WI38 (cell line): ENCODE measurements around the gene GRM3.

Experiments
- H3K4me3 ChIP-seq: 2 replicates; pipeline ENCODE4 v1.5.1; 2011; ENCODE audit warnings: low read depth, mild to moderate bottlenecking, control low read depth, low read length
- TF ChIP-seq, protein P1 (sequence below): IDR thresholded peaks from 2 replicates; pipeline ENCODE4 v1.5.1; 2012; ENCODE audit warnings: low read depth, mild to moderate bottlenecking, control low read depth, low read length

The GRM3 gene

DNA sequence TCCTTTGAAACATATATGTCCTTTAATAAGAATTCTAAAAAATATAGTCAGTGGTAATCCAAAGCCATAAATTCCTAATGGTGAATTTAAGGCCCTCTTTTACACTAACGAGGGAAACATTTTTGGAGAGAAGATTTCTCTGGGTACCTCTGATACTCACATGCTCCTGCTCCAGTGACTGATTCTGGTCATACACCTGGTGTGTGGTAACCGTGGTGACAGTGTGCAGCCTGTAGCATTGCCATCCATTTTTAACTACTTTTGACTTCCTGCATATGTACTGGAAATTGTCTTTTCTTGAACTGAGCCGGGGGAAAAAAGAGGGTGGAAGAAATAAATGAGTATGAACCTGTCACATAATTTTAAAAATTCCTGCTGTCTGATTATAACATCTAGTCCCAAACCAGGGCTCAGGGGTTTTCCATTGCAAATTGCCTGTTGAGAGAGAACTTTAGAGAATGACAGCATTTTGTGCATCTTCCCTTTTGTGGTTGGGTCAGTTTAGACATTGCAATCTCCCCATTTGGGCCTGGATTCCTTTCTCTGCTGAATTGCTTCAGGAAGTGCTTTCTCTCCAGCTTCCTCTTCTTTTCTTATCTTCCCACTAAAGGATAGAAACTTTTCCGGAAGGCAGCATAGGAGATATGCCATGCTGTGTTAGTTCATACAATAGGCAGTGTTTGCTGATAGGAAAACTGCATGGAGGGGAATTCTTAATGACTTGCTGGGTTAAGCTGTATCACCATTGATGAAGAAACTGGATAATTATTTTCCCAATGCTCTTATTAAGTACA lies 125.5 kb downstream of the GRM3 start:
- no peak overlapping the region for H3K4me3 ChIP-seq
- TF ChIP-seq, protein P1, sequence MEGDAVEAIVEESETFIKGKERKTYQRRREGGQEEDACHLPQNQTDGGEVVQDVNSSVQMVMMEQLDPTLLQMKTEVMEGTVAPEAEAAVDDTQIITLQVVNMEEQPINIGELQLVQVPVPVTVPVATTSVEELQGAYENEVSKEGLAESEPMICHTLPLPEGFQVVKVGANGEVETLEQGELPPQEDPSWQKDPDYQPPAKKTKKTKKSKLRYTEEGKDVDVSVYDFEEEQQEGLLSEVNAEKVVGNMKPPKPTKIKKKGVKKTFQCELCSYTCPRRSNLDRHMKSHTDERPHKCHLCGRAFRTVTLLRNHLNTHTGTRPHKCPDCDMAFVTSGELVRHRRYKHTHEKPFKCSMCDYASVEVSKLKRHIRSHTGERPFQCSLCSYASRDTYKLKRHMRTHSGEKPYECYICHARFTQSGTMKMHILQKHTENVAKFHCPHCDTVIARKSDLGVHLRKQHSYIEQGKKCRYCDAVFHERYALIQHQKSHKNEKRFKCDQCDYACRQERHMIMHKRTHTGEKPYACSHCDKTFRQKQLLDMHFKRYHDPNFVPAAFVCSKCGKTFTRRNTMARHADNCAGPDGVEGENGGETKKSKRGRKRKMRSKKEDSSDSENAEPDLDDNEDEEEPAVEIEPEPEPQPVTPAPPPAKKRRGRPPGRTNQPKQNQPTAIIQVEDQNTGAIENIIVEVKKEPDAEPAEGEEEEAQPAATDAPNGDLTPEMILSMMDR, result no peak

DNA sequence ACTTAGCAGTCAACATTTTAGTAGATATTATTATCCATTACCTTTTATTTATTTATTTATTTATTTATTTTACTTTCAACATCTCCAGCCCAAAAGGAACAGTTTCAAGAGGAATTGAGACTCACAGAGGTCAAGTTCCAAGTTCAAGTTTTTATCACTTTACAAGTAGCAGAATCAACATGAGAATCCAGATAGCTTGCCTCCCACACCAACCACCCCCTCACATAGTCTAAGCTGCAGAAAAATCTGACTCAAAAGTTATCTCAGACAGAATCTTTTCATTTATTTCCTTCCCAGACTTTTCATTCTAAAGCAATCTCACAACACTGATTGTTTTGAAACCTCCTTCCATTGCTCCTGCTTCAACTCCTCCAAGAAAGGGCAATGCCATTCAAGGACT lies 129.6 kb downstream of the GRM3 start:
- H3K4me3 ChIP-seq, result no peak overlapping the region
- TF ChIP-seq, protein P1, result no peak

DNA sequence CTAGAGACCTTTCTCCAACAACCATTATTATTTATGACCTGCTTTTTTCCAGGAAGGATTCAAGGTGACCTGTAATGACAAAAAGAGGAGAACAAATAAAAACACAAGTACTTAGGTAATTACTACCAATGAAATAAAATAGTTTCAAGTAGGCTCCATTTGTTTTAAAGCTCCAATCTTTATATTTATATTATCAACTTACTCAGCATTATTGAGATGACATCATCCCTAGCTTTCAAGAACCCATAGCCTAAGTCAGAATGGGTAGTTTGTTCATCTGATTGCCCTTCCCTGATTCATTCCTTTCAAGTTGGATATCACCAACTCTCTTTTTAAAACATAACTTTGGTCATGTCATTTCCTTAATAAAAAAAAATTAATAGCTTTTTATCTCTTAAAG lies 131.5 kb downstream of the GRM3 start:
- TF ChIP-seq, protein P1, result no peak
- H3K4me3 ChIP-seq, result no peak overlapping the region

DNA sequence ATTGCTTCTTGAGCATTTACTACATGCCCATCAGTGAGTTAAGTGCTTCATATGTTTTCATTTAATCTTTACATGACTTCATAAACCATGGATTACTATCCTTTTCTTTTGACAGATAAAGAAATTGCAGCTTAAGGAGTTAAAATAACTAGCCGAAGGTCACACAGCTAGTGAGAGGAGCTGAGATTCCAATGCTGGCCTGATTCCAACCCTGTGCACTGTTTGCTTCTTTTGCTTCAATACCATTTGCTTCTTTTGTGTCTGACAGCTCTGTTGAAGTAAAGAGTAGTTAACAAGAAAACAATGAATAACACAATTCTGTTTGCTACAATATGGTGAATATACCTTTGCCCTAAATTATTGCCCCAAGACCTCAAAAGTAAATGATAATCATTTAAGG lies 132.4 kb downstream of the GRM3 start:
- TF ChIP-seq, protein P1, result no peak
- no peak overlapping the region for H3K4me3 ChIP-seq

DNA sequence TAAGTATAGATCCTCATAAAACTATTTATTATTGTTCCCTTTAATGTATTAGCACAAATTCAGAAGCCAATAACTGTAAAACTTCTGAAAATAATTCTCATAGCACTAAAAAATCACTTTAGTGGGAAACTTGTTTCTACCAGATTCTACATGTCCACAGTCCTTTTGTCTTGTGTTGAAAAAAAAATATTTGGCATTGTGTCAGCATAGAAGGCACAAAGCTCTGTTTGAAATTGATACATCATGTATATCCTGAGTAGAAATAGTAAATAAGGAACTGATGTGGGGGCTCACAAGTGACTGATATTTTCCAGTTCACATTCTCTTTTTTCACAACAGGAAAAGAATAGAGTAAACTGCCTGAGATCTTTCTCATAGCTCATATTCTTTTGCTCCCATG lies 134.6 kb downstream of the GRM3 start:
- TF ChIP-seq, protein P1, result no peak
- no peak overlapping the region for H3K4me3 ChIP-seq

DNA sequence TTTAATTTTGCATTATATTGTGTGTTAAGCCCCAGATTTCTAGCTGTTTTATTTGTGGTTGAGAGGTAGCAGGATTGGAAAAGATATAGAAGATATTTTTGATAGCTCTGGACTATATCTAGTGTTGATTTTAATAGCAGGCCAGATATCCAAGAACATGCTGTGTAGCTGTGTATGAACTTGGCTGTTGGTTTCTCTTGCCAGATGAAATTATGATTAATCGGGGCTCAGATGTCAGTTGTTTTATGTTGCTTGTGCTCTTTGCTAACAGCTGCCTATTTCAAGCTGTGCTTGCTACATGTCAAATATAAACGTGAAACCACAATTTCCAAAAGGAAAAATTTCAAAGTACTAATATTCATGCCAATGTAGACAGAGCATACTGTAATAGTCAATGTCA lies 141.1 kb downstream of the GRM3 start:
- TF ChIP-seq, protein P1, result no peak
- no peak overlapping the region for H3K4me3 ChIP-seq

DNA sequence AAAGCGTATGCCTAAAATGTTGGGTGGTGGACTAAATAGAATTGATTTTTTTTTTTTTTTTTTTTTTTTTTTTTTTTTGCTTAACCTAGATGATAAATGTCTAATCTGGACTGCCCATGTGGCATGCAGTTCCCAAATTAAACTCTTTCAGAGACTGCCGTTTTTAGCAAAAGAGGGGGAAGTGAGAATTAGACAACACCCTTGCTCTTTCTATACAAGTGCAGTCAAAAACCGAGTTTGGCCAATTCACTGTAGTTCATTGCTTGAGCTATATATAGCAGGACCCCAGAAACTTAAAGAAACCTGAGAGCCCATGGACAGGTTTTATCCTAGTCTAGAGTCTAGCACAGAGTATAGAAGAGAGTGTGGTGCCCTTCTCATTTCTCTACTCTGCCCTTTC lies 141.9 kb downstream of the GRM3 start:
- TF ChIP-seq, protein P1, result no peak

More for the DNA sequence above, 141.9 kb downstream of the GRM3 start:
- H3K4me3 ChIP-seq, result no peak overlapping the region
